HCT116 (cell line): ENCODE measurements around the gene ITSN1.

Experiments used
- CTCF ChIP-seq, 3 experiments: fragments of 200-600 bp in 1 of 3; sonication (generic) in 1 of 3; IDR thresholded peaks in 2 of 3; conservative IDR thresholded peaks in 1 of 3; 2 replicates each; pipeline ENCODE4 v1.5.1; 2012 to 2017; ENCODE audit warnings: low read depth in 2 of 3, low read length in 2 of 3, antibody characterized with exemption in 1 of 3, borderline replicate concordance in 1 of 3, control low read depth in 1 of 3, mild to moderate bottlenecking in 1 of 3, mixed read lengths in 1 of 3, mixed run types in 1 of 3, moderate library complexity in 1 of 3; ENCODE audit not compliant: insufficient read depth in 1 of 3
- EZH2 ChIP-seq: fragments of 200-600 bp; sonication (generic); IDR thresholded peaks from 2 replicates; pipeline ENCODE4 v1.6.1; 2017; ENCODE audit warnings: antibody characterized with exemption, mixed run types
- EZH2phosphoT487 ChIP-seq: fragments of 200-600 bp; IDR thresholded peaks from 2 replicates; pipeline ENCODE4 v1.6.1; 2018; ENCODE audit warnings: antibody characterized with exemption, borderline replicate concordance
- JUND ChIP-seq: IDR thresholded peaks from 2 replicates; pipeline ENCODE4 v1.6.1; 2012
- MAX ChIP-seq: IDR thresholded peaks from 2 replicates; pipeline ENCODE4 v1.6.1; 2012
- POLR2A ChIP-seq: IDR thresholded peaks from 2 replicates; pipeline ENCODE4 v1.7.0; 2011; ENCODE audit warnings: borderline replicate concordance; ENCODE audit not compliant: insufficient read depth, insufficient read length; ENCODE audit errors: extremely low read depth
- POLR2AphosphoS5 ChIP-seq: IDR thresholded peaks from 2 replicates; pipeline ENCODE4 v1.6.1; 2011; ENCODE audit warnings: mild to moderate bottlenecking, low read depth, low read length, moderate library complexity
- SP1 ChIP-seq: IDR thresholded peaks from 2 replicates; pipeline ENCODE4 v1.6.1; 2012; ENCODE audit warnings: low read depth
- SRF ChIP-seq: IDR thresholded peaks from 2 replicates; pipeline ENCODE4 v1.6.1; 2012; ENCODE audit warnings: low read depth

- no peak for TF ChIP-seq SP1
- TF ChIP-seq CTCF (IDR thresholded peaks at IDR 0.05 in 2 of 3, conservative IDR thresholded peaks at IDR 0.05 in 1 of 3; ENCODE audit: borderline replicate concordance in 1 of 3, insufficient read depth in 1 of 3, low read depth in 2 of 3, low read length in 2 of 3): no peak
- no peak for TF ChIP-seq POLR2AphosphoS5
- TF ChIP-seq EZH2phosphoT487: no peak
- no peak for TF ChIP-seq POLR2A
- no peak for TF ChIP-seq SRF
- no peak for TF ChIP-seq JUND
- TF ChIP-seq MAX: no peak
- TF ChIP-seq EZH2: no peak
Observed at GRCh38 chr21:33904041-33904440, 261.7 kb downstream of the ITSN1 start.
